ENCODE data around the gene RBCK1.

RBCK1 gene

DNA sequence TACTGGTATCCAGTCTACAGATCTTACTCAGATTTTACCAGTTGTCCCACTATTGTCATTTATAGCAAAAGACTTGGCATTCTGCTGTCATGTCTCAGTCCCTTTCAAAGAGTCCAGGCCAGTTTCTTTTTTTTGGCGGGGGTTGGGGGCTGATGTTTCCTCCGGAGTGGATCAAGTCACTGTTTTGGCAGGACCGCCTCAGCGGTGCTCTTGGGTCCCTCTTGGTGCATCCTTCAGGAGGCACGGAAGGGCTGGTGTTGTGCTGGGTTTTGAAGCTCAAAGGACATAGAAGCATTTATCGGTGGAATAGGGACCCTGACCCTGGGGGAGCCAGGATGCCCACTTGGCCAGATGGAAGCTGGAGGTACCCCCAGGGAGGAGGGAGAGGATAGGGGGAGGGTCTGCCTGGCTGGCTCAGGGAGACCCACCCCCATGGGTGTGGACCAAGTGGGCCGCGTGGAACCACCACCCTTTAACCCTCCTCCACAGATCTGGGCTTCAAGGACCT lies 10.8 kb downstream of the RBCK1 start:
- peaks cover 9% of the 10 kb centered on the region for H3K4me1 Mint-ChIP-seq
- no peak overlapping the region for H3K4me3 Mint-ChIP-seq
- no peak overlapping the region for H3K27ac Mint-ChIP-seq
- peaks cover 61% of the 10 kb centered on the region for H3K36me3 Mint-ChIP-seq (ENCODE audit: low read depth)
- H3K27me3 Mint-ChIP-seq (ENCODE audit: low read depth, poor library complexity): peaks cover 2% of the 10 kb centered on the region
- TF ChIP-seq, protein P1, sequence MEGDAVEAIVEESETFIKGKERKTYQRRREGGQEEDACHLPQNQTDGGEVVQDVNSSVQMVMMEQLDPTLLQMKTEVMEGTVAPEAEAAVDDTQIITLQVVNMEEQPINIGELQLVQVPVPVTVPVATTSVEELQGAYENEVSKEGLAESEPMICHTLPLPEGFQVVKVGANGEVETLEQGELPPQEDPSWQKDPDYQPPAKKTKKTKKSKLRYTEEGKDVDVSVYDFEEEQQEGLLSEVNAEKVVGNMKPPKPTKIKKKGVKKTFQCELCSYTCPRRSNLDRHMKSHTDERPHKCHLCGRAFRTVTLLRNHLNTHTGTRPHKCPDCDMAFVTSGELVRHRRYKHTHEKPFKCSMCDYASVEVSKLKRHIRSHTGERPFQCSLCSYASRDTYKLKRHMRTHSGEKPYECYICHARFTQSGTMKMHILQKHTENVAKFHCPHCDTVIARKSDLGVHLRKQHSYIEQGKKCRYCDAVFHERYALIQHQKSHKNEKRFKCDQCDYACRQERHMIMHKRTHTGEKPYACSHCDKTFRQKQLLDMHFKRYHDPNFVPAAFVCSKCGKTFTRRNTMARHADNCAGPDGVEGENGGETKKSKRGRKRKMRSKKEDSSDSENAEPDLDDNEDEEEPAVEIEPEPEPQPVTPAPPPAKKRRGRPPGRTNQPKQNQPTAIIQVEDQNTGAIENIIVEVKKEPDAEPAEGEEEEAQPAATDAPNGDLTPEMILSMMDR (IDR thresholded peaks at IDR 0.05): no peak
- no peaks in the 10 kb centered on the region for H3K9me3 Mint-ChIP-seq
- no peak for DNase-seq

DNA sequence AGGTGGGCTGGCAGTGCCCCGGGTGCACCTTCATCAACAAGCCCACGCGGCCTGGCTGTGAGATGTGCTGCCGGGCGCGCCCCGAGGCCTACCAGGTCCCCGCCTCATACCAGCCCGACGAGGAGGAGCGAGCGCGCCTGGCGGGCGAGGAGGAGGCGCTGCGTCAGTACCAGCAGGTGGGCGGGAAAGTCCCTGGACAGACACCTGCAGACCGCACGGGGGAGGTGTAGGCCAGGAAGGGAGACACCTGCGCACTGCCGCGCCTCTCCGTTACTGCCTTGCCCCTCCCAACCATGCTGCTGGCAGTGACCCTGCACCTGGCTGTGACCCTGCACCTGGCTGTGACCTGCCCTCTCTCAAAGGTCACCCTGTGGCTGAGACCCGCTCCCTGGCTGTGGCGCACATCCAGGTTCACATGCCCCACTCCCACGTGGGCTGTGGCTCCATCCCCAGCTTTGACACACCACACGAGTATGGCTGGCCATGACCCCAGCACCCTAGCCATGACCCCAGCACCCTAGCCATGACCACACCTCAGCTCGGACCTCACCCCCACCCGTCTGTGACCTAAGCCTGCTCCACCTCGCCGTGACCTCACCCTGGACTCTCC lies 11.6 kb downstream of the RBCK1 start:
- H3K4me1 Mint-ChIP-seq: peaks cover 9% of the 10 kb centered on the region
- H3K27me3 Mint-ChIP-seq (ENCODE audit: low read depth, poor library complexity): peaks cover 2% of the 10 kb centered on the region
- peaks cover 66% of the 10 kb centered on the region for H3K36me3 Mint-ChIP-seq (ENCODE audit: low read depth)
- TF ChIP-seq, protein P1 (IDR thresholded peaks at IDR 0.05): no peak
- no peak for DNase-seq
- H3K27ac Mint-ChIP-seq: no peak overlapping the region
- H3K4me3 Mint-ChIP-seq: no peak overlapping the region
- no peaks in the 10 kb centered on the region for H3K9me3 Mint-ChIP-seq

DNA sequence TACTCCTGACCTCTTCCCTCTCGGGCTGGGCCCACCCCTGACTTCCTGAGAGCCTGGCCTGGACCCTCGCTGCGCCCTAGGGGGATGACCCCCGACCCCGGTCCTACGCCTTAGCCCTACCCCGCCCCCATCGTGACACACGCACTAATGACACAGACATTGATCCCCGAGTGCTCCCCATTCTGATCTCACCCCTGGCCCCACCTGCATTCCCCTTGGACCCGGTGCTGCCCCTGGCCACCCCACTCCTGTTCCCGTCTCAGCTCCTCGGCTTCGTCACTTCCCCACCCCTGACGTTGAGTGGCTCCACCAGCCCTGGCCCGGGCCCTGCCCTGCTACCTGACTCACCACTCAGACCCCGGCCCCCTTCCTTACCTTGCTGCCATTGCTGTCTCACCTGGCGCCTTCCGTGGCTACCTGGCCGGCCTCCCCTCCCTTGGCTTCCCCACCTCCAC lies 12.1 kb downstream of the RBCK1 start:
- H3K27ac Mint-ChIP-seq: no peak overlapping the region
- TF ChIP-seq, protein P1 (IDR thresholded peaks at IDR 0.05): no peak
- H3K36me3 Mint-ChIP-seq (ENCODE audit: low read depth): peaks cover 70% of the 10 kb centered on the region
- H3K4me3 Mint-ChIP-seq: no peak overlapping the region
- no peaks in the 10 kb centered on the region for H3K9me3 Mint-ChIP-seq
- H3K4me1 Mint-ChIP-seq: peaks cover 9% of the 10 kb centered on the region
- no peak for DNase-seq
- peaks cover 2% of the 10 kb centered on the region for H3K27me3 Mint-ChIP-seq (ENCODE audit: low read depth, poor library complexity)

DNA sequence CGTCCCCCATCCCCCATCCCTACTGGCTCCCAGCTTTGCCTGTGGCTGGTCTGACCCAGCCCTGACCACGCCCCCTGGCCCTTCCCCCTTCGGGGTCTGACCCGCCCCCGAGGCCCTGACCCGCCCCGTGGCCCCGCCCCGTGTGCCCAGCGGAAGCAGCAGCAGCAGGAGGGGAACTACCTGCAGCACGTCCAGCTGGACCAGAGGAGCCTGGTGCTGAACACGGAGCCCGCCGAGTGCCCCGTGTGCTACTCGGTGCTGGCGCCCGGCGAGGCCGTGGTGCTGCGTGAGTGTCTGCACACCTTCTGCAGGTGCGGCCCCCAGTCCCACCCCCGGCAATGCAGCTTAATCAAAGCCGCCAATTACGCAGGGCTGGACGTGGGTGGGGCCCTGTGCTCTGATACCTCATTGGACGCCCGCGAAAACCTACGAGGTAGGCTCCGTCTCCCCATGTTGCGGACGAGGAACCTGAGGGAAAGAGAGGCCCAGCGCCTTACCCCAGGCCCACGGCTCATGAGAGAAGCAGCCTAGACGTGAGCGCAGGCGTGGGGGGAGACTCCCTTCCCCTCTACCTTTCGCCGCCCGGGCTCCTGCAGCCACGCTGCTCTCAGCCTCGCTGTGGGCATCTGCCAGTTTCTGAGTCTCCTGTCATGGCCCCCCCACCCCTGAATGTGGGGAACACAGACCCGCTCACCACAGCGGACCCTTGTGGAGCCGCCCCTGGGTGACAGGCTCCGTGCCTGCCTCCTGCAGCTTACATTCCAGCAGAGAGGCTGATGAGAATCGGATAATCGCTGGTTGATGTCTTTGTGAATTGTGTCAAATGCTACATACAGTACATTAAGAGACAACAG lies 12.8 kb downstream of the RBCK1 start:
- no peak for DNase-seq
- Mint-ChIP-seq H3K27ac (no peak overlapping the region), H3K4me1 (peaks cover 5% of the 10 kb centered on the region), H3K36me3 (ENCODE audit: low read depth) (peaks cover 63% of the 10 kb centered on the region), H3K9me3 (no peaks in the 10 kb centered on the region), H3K27me3 (ENCODE audit: low read depth, poor library complexity) (peaks cover 2% of the 10 kb centered on the region), H3K4me3 (no peak overlapping the region)
- TF ChIP-seq, protein P1 (IDR thresholded peaks at IDR 0.05): no peak

DNA sequence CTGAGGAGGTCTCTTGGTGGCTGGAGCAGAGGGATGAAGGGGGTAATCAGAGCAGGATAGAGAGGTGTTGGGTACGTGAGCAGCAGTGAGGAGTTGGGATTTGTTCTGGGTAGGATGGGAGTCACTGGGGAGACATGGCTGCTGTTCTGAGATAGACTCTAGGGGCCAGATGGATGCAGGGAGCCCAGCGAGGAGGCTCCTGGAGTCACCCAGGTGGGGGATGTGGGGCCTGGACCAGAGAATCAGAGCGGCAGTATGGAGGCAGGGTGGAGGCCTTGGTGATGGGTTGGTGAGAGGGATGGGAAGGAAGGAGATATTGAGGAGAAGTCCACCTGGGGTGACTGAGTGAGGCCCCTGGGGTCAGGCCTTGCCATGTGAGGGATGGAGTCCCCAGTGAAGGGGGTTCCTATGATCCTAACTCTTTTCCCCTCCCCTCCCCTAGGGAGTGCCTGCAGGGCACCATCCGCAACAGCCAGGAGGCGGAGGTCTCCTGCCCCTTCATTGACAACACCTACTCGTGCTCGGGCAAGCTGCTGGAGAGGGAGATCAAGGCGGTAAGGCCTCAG lies 13.7 kb downstream of the RBCK1 start:
- Mint-ChIP-seq H3K27me3 (ENCODE audit: low read depth, poor library complexity) (peaks cover 2% of the 10 kb centered on the region), H3K4me1 (no peaks in the 10 kb centered on the region), H3K9me3 (no peaks in the 10 kb centered on the region), H3K4me3 (no peak overlapping the region), H3K27ac (no peak overlapping the region), H3K36me3 (ENCODE audit: low read depth) (peaks cover 64% of the 10 kb centered on the region)
- TF ChIP-seq, protein P1 (IDR thresholded peaks at IDR 0.05): no peak
- DNase-seq: no peak
